CD8-positive, alpha-beta memory T cell (primary cell): ENCODE data around the gene RPS6KC1. TPM values are rescaled to one million over a fixed set of nuclear protein-coding genes. Genes with fewer than 3 reads are reported as not detected.

Experiments used
- CTCF ChIA-PET: fragments of 350-600 bp; sonication (Branson Sonifier 250); formaldehyde crosslinking; loops from one replicate; lab custom pipeline; 2021; ENCODE audit warnings: antibody characterized with exemption; lab: Charles Lee
- POLR2A ChIA-PET: fragments of 350-600 bp; sonication (Branson Sonifier 250); formaldehyde crosslinking; loops from one replicate; lab custom pipeline; 2021; ENCODE audit warnings: antibody characterized with exemption; lab: Charles Lee
- DNase-seq, 5 donors: peaks; one replicate each; pipeline versions ENCODE4 v3.0.0 to v3.0.0-alpha.2; 2020 to 2022; ENCODE audit warnings: mixed read lengths in 1 of 5
- H3K27ac ChIP-seq: one replicate; pipeline ENCODE4 v1.7.0; 2013; ENCODE audit warnings: low read depth, mild to moderate bottlenecking, low read length, moderate library complexity
- H3K27me3 ChIP-seq: 2 replicates; pipeline ENCODE4 v1.7.0; 2013; ENCODE audit warnings: low read length, mild to moderate bottlenecking; ENCODE audit not compliant: insufficient read depth, poor library complexity, severe bottlenecking
- H3K36me3 ChIP-seq: 2 replicates; pipeline ENCODE4 v1.7.0; 2013; ENCODE audit warnings: mild to moderate bottlenecking, low read length, moderate library complexity; ENCODE audit not compliant: insufficient read depth
- H3K4me1 ChIP-seq: 2 replicates; pipeline ENCODE4 v1.7.0; 2013; ENCODE audit warnings: mild to moderate bottlenecking, low read length, moderate library complexity; ENCODE audit not compliant: insufficient read depth
- H3K4me3 ChIP-seq: 2 replicates; pipeline ENCODE4 v1.7.0; 2013; ENCODE audit warnings: mild to moderate bottlenecking, low read length
- H3K9me3 ChIP-seq: 2 replicates; pipeline ENCODE4 v1.7.0; 2013; ENCODE audit warnings: mild to moderate bottlenecking, low read length
- H3K27ac Mint-ChIP-seq, 8 donors: one replicate each; pipeline ENCODE4 v1.8.0; 2020 to 2021; ENCODE audit warnings: mixed read lengths in 8 of 8, mild to moderate bottlenecking in 6 of 8, inconsistent platforms in 3 of 8, moderate library complexity in 3 of 8
- H3K27me3 Mint-ChIP-seq, 2 donors: one replicate each; pipeline ENCODE4 v1.8.0; 2020 to 2021; ENCODE audit warnings: mixed read lengths in 2 of 2, mild to moderate bottlenecking in 1 of 2, moderate library complexity in 1 of 2
- H3K36me3 Mint-ChIP-seq, 3 donors: one replicate each; pipeline ENCODE4 v1.8.0; 2020 to 2021; ENCODE audit warnings: mixed read lengths in 3 of 3, inconsistent platforms in 1 of 3, mild to moderate bottlenecking in 1 of 3
- H3K4me1 Mint-ChIP-seq, 3 donors: one replicate each; pipeline ENCODE4 v1.8.0; 2020 to 2021; ENCODE audit warnings: mixed read lengths in 3 of 3, inconsistent platforms in 1 of 3, mild to moderate bottlenecking in 1 of 3
- H3K4me3 Mint-ChIP-seq, 7 donors: one replicate each; pipeline ENCODE4 v1.8.0; 2020 to 2021; ENCODE audit warnings: mixed read lengths in 7 of 7, mild to moderate bottlenecking in 6 of 7, moderate library complexity in 4 of 7, inconsistent platforms in 2 of 7
- H3K9me3 Mint-ChIP-seq, 5 donors: one replicate each; pipeline ENCODE4 v1.8.0; 2020 to 2022; ENCODE audit warnings: mixed read lengths in 5 of 5, mild to moderate bottlenecking in 3 of 5, moderate library complexity in 2 of 5, inconsistent platforms in 1 of 5
- polyA plus RNA-seq: library from polyadenylated mRNA; unstranded; fragments of 300-500 nt; fragmentation: Illumina TruSeq; gene quantifications from one replicate; pipeline ENCODE4 v1.2.3, GENCODE V29; 2021
- total RNA-seq, 2 experiments: library from RNA; stranded (reverse); gene quantifications; one replicate each; pipeline ENCODE4 v1.2.3, GENCODE V29; 2021

The RPS6KC1 gene
- total and polyA plus RNA-seq, 3 experiments from 2014 or later: 7.4 to 8.2 (median 7.4) TPM

DNA sequence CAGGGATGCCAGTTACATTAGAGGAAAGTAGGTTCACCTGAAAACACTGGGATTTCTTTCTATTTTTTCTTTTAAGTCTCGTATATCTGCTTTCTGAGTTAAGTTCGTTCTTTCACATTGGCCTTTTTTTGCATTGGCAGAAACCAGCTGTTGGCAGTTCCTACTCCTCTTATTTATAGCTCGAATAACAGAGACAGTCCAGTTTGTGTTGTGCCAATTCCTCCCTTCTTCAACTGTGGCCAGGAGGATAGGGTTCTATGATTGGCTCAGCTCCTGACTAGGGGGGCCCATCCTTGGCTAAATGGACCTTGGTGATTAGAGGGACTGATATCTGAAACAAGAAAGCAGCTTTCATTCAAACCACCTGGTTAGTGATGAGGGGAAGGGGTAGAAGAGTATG lies 115.8 kb downstream of the RPS6KC1 start:
- no peaks in the 10 kb centered on the region for H3K9me3 ChIP-seq
- DNase-seq: no peak
- H3K27me3 Mint-ChIP-seq: no peaks in the 10 kb centered on the region
- H3K27ac Mint-ChIP-seq: peak overlapping the region in 2 of 8 donors; percentile 11 to 54
- no peaks in the 10 kb centered on the region for H3K36me3 ChIP-seq
- POLR2A ChIA-PET: no interaction called here
- H3K4me3 Mint-ChIP-seq: no peak overlapping the region
- H3K36me3 Mint-ChIP-seq: peaks cover 2 to 20% (median 17%) of the 10 kb centered on the region in 3 donors
- H3K9me3 Mint-ChIP-seq: no peaks in the 10 kb centered on the region
- H3K27me3 ChIP-seq: no peaks in the 10 kb centered on the region
- CTCF ChIA-PET: no interaction called here
- H3K4me1 Mint-ChIP-seq: peaks cover 0 to 8% (median 0%) of the 10 kb centered on the region in 3 donors
- no peaks in the 10 kb centered on the region for H3K4me1 ChIP-seq
- H3K4me3 ChIP-seq: no peak overlapping the region
- no peak overlapping the region for H3K27ac ChIP-seq

- H3K36me3 ChIP-seq: no peaks in the 10 kb centered on the region
- H3K4me3 Mint-ChIP-seq: no peak overlapping the region
- H3K36me3 Mint-ChIP-seq: peaks cover 20 to 50% (median 26%) of the 10 kb centered on the region in 3 donors
- no peaks in the 10 kb centered on the region for H3K9me3 ChIP-seq
- no peaks in the 10 kb centered on the region for H3K9me3 Mint-ChIP-seq
- no peaks in the 10 kb centered on the region for H3K4me1 ChIP-seq
- H3K27ac ChIP-seq: no peak overlapping the region
- CTCF ChIA-PET: no interaction called here
- H3K27me3 ChIP-seq: no peaks in the 10 kb centered on the region
- POLR2A ChIA-PET: no interaction called here
- no peaks in the 10 kb centered on the region for H3K4me1 Mint-ChIP-seq
- H3K27me3 Mint-ChIP-seq: no peaks in the 10 kb centered on the region
- no peak overlapping the region for H3K4me3 ChIP-seq
- no peak for DNase-seq
- no peak overlapping the region for H3K27ac Mint-ChIP-seq
Measured at GRCh38 chr1:213171711-213172110, 120.7 kb downstream of the RPS6KC1 start.

DNA sequence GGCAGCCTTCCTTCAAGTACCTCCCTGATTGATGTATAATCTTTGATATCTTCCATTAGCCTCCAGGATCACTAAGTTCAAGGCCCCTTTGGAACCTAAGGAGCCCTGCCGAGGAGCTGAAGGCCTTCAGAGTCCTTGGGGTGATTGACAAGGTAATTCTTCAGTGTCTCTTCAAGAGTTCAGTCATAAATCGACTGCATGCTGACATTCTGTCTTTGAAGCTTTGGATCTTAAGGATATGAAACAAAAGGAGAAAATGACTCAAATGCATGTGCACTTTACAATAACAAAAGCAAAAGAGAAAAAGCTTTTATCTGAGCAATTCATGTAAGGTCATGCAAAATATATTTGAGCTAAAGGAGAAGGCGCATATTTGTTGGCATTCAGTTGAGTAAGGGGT lies 125.3 kb downstream of the RPS6KC1 start:
- Histone ChIP-seq H3K36me3 (no peaks in the 10 kb centered on the region), H3K4me3 (no peak overlapping the region), H3K27me3 (no peaks in the 10 kb centered on the region), H3K4me1 (no peaks in the 10 kb centered on the region), H3K27ac (no peak overlapping the region), H3K9me3 (no peaks in the 10 kb centered on the region)
- peak overlapping the region in 1 of 8 donors; percentile 64 for H3K27ac Mint-ChIP-seq
- H3K36me3 Mint-ChIP-seq: peaks cover 29 to 63% (median 42%) of the 10 kb centered on the region in 3 donors
- CTCF ChIA-PET: no interaction called here
- POLR2A ChIA-PET: no interaction called here
- DNase-seq: no peak
- no peaks in the 10 kb centered on the region for H3K9me3 Mint-ChIP-seq
- no peak overlapping the region for H3K4me3 Mint-ChIP-seq
- H3K27me3 Mint-ChIP-seq: no peaks in the 10 kb centered on the region
- no peaks in the 10 kb centered on the region for H3K4me1 Mint-ChIP-seq

GRCh38 chr1:213179784-213180183 lies 128.7 kb downstream of the RPS6KC1 start:
- Mint-ChIP-seq H3K4me3 (no peak overlapping the region), H3K27me3 (no peaks in the 10 kb centered on the region), H3K36me3 (peaks cover 27 to 58% (median 57%) of the 10 kb centered on the region in 3 donors), H3K9me3 (peaks cover 5 to 12% (median 8%) of the 10 kb centered on the region in 5 donors), H3K27ac (no peak overlapping the region), H3K4me1 (no peaks in the 10 kb centered on the region)
- Histone ChIP-seq H3K36me3 (no peaks in the 10 kb centered on the region), H3K4me3 (no peak overlapping the region), H3K9me3 (no peaks in the 10 kb centered on the region), H3K27me3 (no peaks in the 10 kb centered on the region), H3K27ac (no peak overlapping the region), H3K4me1 (no peaks in the 10 kb centered on the region)
- POLR2A ChIA-PET: no interaction called here
- DNase-seq: no peak
- CTCF ChIA-PET: no interaction called here

DNA sequence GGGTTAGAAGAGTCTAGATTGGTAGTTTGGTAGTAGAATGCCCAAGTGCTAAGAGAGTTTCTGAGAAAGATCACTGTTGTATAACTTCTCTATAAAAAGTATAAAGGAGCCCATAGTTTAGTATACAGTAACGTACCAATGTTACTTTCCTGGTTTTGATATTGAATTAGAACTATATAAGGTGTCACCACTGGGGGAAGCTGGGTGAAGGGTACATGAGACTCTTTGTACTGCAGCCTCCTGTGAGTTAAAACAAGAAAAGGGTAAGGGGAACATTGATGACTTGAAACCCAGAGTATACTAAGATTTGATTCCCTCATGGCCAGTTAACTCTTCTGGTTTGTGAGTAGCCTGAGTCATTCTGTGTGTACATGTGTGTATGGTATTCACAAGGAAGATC lies 129.8 kb downstream of the RPS6KC1 start:
- no peak overlapping the region for H3K27ac ChIP-seq
- POLR2A ChIA-PET: no interaction called here
- Mint-ChIP-seq H3K9me3 (peaks cover 11 to 19% (median 14%) of the 10 kb centered on the region in 5 donors), H3K4me1 (no peaks in the 10 kb centered on the region), H3K27ac (no peak overlapping the region), H3K4me3 (no peak overlapping the region), H3K27me3 (no peaks in the 10 kb centered on the region), H3K36me3 (peaks cover 26 to 61% (median 57%) of the 10 kb centered on the region in 3 donors)
- DNase-seq: no peak
- CTCF ChIA-PET: no interaction called here
- H3K36me3 ChIP-seq: no peaks in the 10 kb centered on the region
- no peak overlapping the region for H3K4me3 ChIP-seq
- no peaks in the 10 kb centered on the region for H3K27me3 ChIP-seq
- no peaks in the 10 kb centered on the region for H3K9me3 ChIP-seq
- H3K4me1 ChIP-seq: no peaks in the 10 kb centered on the region

DNA sequence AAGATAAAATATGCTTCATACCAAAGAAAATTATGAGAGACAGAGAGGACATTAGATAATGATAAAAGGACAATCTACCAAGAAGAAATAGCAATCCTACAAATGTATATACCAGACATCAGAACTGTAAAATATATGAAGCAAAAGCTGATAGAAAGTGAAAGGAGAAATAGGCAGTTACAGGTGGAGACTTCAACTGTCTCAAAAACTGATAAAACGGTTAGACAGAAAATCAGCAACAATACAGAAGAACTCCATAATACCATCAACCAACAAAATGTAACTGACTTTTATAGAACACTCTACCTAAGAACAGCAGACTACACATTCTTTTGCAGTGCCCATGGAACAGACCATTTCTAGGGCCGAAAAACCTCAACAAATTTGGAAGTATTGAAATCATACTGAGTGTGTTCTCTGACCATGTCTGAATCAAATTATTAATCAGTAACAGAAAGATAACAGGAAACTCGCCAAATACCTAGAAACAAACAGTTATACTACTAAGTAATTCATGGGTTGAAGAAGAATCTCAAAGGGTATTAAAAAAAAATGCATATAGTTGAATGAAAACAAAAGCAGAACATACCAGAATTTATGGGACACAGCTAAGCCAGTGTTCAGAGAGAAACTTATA lies 132.1 kb downstream of the RPS6KC1 start:
- Histone ChIP-seq H3K27ac (no peak overlapping the region), H3K27me3 (no peaks in the 10 kb centered on the region), H3K36me3 (no peaks in the 10 kb centered on the region), H3K4me1 (no peaks in the 10 kb centered on the region), H3K4me3 (no peak overlapping the region), H3K9me3 (no peaks in the 10 kb centered on the region)
- CTCF ChIA-PET: no interaction called here
- Mint-ChIP-seq H3K36me3 (peaks cover 25 to 70% (median 54%) of the 10 kb centered on the region in 3 donors), H3K27ac (no peak overlapping the region), H3K27me3 (no peaks in the 10 kb centered on the region), H3K9me3 (peaks cover 22 to 30% (median 29%) of the 10 kb centered on the region in 5 donors), H3K4me3 (no peak overlapping the region), H3K4me1 (no peaks in the 10 kb centered on the region)
- no peak for DNase-seq
- POLR2A ChIA-PET: no interaction called here

GRCh38 chr1:213186168-213186567 lies 135.1 kb downstream of the RPS6KC1 start:
- no peaks in the 10 kb centered on the region for H3K36me3 ChIP-seq
- Mint-ChIP-seq H3K4me1 (no peaks in the 10 kb centered on the region), H3K4me3 (no peak overlapping the region), H3K9me3 (peaks cover 30 to 47% (median 35%) of the 10 kb centered on the region in 5 donors), H3K27me3 (no peaks in the 10 kb centered on the region), H3K27ac (no peak overlapping the region), H3K36me3 (peaks cover 23 to 78% (median 58%) of the 10 kb centered on the region in 3 donors)
- no peaks in the 10 kb centered on the region for H3K4me1 ChIP-seq
- no peak for DNase-seq
- ChIA-PET CTCF (no interaction called here), POLR2A (no interaction called here)
- no peak overlapping the region for H3K27ac ChIP-seq
- no peak overlapping the region for H3K4me3 ChIP-seq
- H3K9me3 ChIP-seq: no peaks in the 10 kb centered on the region
- no peaks in the 10 kb centered on the region for H3K27me3 ChIP-seq

GRCh38 chr1:213192026-213192425 lies 141.0 kb downstream of the RPS6KC1 start:
- Histone ChIP-seq H3K27me3 (no peaks in the 10 kb centered on the region), H3K36me3 (no peaks in the 10 kb centered on the region), H3K4me3 (no peak overlapping the region), H3K4me1 (no peaks in the 10 kb centered on the region), H3K27ac (no peak overlapping the region), H3K9me3 (no peaks in the 10 kb centered on the region)
- Mint-ChIP-seq H3K27me3 (no peaks in the 10 kb centered on the region), H3K36me3 (peaks cover 26 to 84% (median 62%) of the 10 kb centered on the region in 3 donors), H3K4me1 (peaks cover 0 to 6% (median 5%) of the 10 kb centered on the region in 3 donors), H3K4me3 (no peak overlapping the region), H3K27ac (no peak overlapping the region), H3K9me3 (peaks cover 7 to 43% (median 25%) of the 10 kb centered on the region in 5 donors)
- ChIA-PET POLR2A (no interaction called here), CTCF (no interaction called here)
- DNase-seq: no peak
